PC-3 (cell line): ENCODE data around the gene LRP1B. TPM values are rescaled to one million over a fixed set of nuclear protein-coding genes. Genes with fewer than 3 reads are reported as not detected.

Experiments used
- ATAC-seq: fragments of 200-7000 bp; cut with Tn5 transposase; 2 replicates; pipeline ENCODE4 v1.9.1; 2020; ENCODE audit warnings: mild to moderate bottlenecking, moderate library complexity
- BruUV-seq: library from RNA; stranded (reverse); fragments of 400-500 nt; replicated peaks from 2 replicates; lab custom pipeline; 2021; lab: Mats Ljungman, UMichigan
- CTCF ChIA-PET: fragments of 300-600 bp; sonication (Branson Sonifier 250); formaldehyde crosslinking; loops from one replicate; lab custom pipeline; 2022; ENCODE audit warnings: antibody characterized with exemption; lab: Charles Lee
- POLR2A ChIA-PET: fragments of 300-600 bp; sonication (Branson Sonifier 250); formaldehyde crosslinking; loops from one replicate; lab custom pipeline; 2022; ENCODE audit warnings: antibody characterized with exemption; ENCODE audit not compliant: unreplicated experiment; lab: Charles Lee
- DNase-seq: peaks from one replicate; pipeline ENCODE4 v3.0.0-alpha.2; 2015
- H2AFZ ChIP-seq: fragments of 300-600 bp; sonication (generic); 2 replicates; pipeline ENCODE4 v1.6.0; 2016; ENCODE audit warnings: antibody characterized with exemption, low read length
- H3F3A ChIP-seq: fragments of 300-600 bp; sonication (generic); one replicate; pipeline ENCODE4 v1.6.0; 2017; ENCODE audit warnings: antibody characterized with exemption, low read length, control low read depth, mild to moderate bottlenecking; ENCODE audit not compliant: unreplicated experiment
- H3K27ac ChIP-seq: fragments of 300-600 bp; sonication (generic); 2 replicates; pipeline ENCODE4 v1.5.1; 2016; ENCODE audit warnings: mild to moderate bottlenecking, low read length
- H3K27me3 ChIP-seq: fragments of 300-600 bp; sonication (generic); 2 replicates; pipeline ENCODE4 v1.6.1; 2016; ENCODE audit warnings: low read length, mixed read lengths
- H3K36me3 ChIP-seq: fragments of 300-600 bp; sonication (generic); 2 replicates; pipeline ENCODE4 v1.6.1; 2016; ENCODE audit warnings: low read depth, mixed run types, low read length, mixed read lengths
- H3K4me1 ChIP-seq: fragments of 300-600 bp; sonication (generic); 2 replicates; pipeline ENCODE4 v1.5.1; 2016; ENCODE audit warnings: low read length; ENCODE audit not compliant: insufficient read depth
- H3K4me2 ChIP-seq: fragments of 300-600 bp; sonication (generic); 2 replicates; pipeline ENCODE4 v1.6.0; 2016; ENCODE audit warnings: low read length
- H3K4me3 ChIP-seq: fragments of 300-600 bp; sonication (generic); 2 replicates; pipeline ENCODE4 v1.5.1; 2016; ENCODE audit warnings: mild to moderate bottlenecking, low read length, mixed read lengths
- H3K79me2 ChIP-seq: fragments of 300-600 bp; sonication (generic); 2 replicates; pipeline ENCODE4 v1.6.1; 2017; ENCODE audit warnings: low read length, mixed read lengths
- H3K9ac ChIP-seq: fragments of 300-600 bp; sonication (generic); 2 replicates; pipeline ENCODE4 v1.6.0; 2016; ENCODE audit warnings: mild to moderate bottlenecking, low read length
- H3K9me2 ChIP-seq: fragments of 300-600 bp; sonication (generic); replicated peaks from 2 replicates; pipeline ENCODE4 v1.6.1; 2016; ENCODE audit warnings: mixed run types, low read length, mixed read lengths
- H3K9me3 ChIP-seq: fragments of 300-600 bp; sonication (generic); 2 replicates; pipeline ENCODE4 v1.6.1; 2016; ENCODE audit warnings: low read length, mixed read lengths
- H4K20me1 ChIP-seq: fragments of 300-600 bp; sonication (generic); 2 replicates; pipeline ENCODE4 v1.6.1; 2016; ENCODE audit warnings: low read length, mixed read lengths
- EZH2 ChIP-seq: fragments of 300-600 bp; sonication (generic); IDR thresholded peaks from one replicate; pipeline ENCODE4 v1.6.1; 2017; ENCODE audit warnings: antibody characterized with exemption, mild to moderate bottlenecking, low read length; ENCODE audit not compliant: unreplicated experiment
- EZH2phosphoT487 ChIP-seq: fragments of 300-600 bp; sonication (generic); IDR thresholded peaks from 2 replicates; pipeline ENCODE4 v1.6.1; 2018; ENCODE audit warnings: mild to moderate bottlenecking, antibody characterized with exemption, low read length, borderline replicate concordance
- intact Hi-C: fragments of 100-400 bp; cut with micrococcal nuclease; formaldehyde crosslinking; loops from 2 replicates; pipeline ENCODE4 v1.9.0; 2023
- total RNA-seq: library from RNA; depleted of rRNA; stranded (reverse); fragments of >200 nt; gene quantifications from 2 replicates; pipeline ENCODE4 v1.2.3, GENCODE V29; 2014
- TF ChIP-seq, protein P1 (sequence below): fragments of 300-600 bp; sonication (generic); conservative IDR thresholded peaks from 2 replicates; pipeline ENCODE4 v1.5.1; 2017; ENCODE audit warnings: antibody characterized with exemption, low read depth, mild to moderate bottlenecking, low read length

LRP1B gene
- total RNA-seq, 1 experiment from 2014 or later: 0.04 TPM

DNA sequence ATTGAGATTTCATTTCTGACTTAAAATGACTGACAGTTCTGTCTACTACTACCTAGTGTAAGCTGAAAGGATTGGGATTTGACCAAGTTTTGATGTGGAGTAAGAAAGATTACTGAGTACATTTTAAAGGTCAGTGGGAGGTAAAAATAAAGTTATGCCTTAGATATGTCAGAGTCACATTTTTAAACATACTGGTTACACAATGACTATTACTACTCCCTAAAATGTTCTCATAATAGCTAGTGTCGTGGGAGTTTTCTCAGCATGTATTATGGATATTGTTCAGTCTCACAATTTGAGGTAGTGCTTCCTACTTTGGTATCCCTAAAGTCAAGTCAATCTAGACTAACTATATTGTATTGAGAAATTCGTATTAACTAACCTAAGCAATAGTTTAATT, 1092.5 kb downstream of the LRP1B start:
- Histone ChIP-seq H3K9me2 (no peaks in the 10 kb centered on the region), H2AFZ (no peak overlapping the region), H3K4me1 (no peaks in the 10 kb centered on the region), H3K9me3 (no peaks in the 10 kb centered on the region), H3K27ac (no peak overlapping the region), H3K79me2 (no peaks in the 10 kb centered on the region), H4K20me1 (no peaks in the 10 kb centered on the region), H3K36me3 (no peaks in the 10 kb centered on the region), H3K4me3 (no peak overlapping the region), H3K4me2 (no peak overlapping the region), H3F3A (no peaks in the 10 kb centered on the region), H3K9ac (no peak overlapping the region), H3K27me3 (no peaks in the 10 kb centered on the region)
- ChIA-PET POLR2A (no interaction called here), CTCF (no interaction called here)
- DNase-seq (no peak), ATAC-seq (no peak)
- TF ChIP-seq EZH2phosphoT487: no peak
- no peak for TF ChIP-seq EZH2
- TF ChIP-seq, protein P1, sequence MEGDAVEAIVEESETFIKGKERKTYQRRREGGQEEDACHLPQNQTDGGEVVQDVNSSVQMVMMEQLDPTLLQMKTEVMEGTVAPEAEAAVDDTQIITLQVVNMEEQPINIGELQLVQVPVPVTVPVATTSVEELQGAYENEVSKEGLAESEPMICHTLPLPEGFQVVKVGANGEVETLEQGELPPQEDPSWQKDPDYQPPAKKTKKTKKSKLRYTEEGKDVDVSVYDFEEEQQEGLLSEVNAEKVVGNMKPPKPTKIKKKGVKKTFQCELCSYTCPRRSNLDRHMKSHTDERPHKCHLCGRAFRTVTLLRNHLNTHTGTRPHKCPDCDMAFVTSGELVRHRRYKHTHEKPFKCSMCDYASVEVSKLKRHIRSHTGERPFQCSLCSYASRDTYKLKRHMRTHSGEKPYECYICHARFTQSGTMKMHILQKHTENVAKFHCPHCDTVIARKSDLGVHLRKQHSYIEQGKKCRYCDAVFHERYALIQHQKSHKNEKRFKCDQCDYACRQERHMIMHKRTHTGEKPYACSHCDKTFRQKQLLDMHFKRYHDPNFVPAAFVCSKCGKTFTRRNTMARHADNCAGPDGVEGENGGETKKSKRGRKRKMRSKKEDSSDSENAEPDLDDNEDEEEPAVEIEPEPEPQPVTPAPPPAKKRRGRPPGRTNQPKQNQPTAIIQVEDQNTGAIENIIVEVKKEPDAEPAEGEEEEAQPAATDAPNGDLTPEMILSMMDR: no peak
- BruUV-seq: no TSS peak
- intact Hi-C loops: no loop called here

GRCh38 chr2:141037361-141037760, 1093.5 kb downstream of the LRP1B start:
- POLR2A ChIA-PET: no interaction called here
- Histone ChIP-seq H3K9me2 (no peaks in the 10 kb centered on the region), H2AFZ (no peak overlapping the region), H4K20me1 (no peaks in the 10 kb centered on the region), H3K9ac (no peak overlapping the region), H3K79me2 (no peaks in the 10 kb centered on the region), H3F3A (no peaks in the 10 kb centered on the region), H3K27me3 (no peaks in the 10 kb centered on the region), H3K36me3 (no peaks in the 10 kb centered on the region), H3K27ac (no peak overlapping the region), H3K4me3 (no peak overlapping the region), H3K9me3 (no peaks in the 10 kb centered on the region), H3K4me1 (no peaks in the 10 kb centered on the region), H3K4me2 (no peak overlapping the region)
- intact Hi-C loops: no loop called here
- BruUV-seq: no TSS peak
- no peak for DNase-seq
- TF ChIP-seq EZH2phosphoT487 (no peak), EZH2 (no peak)
- TF ChIP-seq, protein P1: no peak
- no peak for ATAC-seq
- CTCF ChIA-PET: no interaction called here

GRCh38 chr2:141035846-141036420, 1094.9 kb downstream of the LRP1B start:
- Histone ChIP-seq H3K36me3 (no peaks in the 10 kb centered on the region), H3K9ac (no peak overlapping the region), H3K79me2 (no peaks in the 10 kb centered on the region), H3K9me3 (no peaks in the 10 kb centered on the region), H3K4me1 (no peaks in the 10 kb centered on the region), H3F3A (no peaks in the 10 kb centered on the region), H3K27ac (no peak overlapping the region), H2AFZ (no peak overlapping the region), H3K27me3 (no peaks in the 10 kb centered on the region), H3K9me2 (no peaks in the 10 kb centered on the region), H4K20me1 (no peaks in the 10 kb centered on the region), H3K4me3 (no peak overlapping the region), H3K4me2 (no peak overlapping the region)
- ATAC-seq: no peak
- ChIA-PET CTCF (no interaction called here), POLR2A (no interaction called here)
- no TSS peak for BruUV-seq
- DNase-seq: no peak
- intact Hi-C loops: no loop called here
- TF ChIP-seq, protein P1: no peak
- TF ChIP-seq EZH2: no peak
- no peak for TF ChIP-seq EZH2phosphoT487
